Stimulated activated CD8-positive, alpha-beta memory T cell treated with anti-CD3 and anti-CD28 coated beads, Interleukin-4, amount 100 ng/mL, for 48 hours (primary cell): ENCODE measurements around the gene PPP1R12B.
"Not testable (repeated sequence)": the region's sequence is repeated elsewhere in the genome, so short reads cannot be mapped to it uniquely, and the experiment has no call there.

Experiments used
- DNase-seq: peaks from one replicate; pipeline ENCODE4 v3.0.0-alpha.2; 2020

PPP1R12B gene

GRCh38 chr1:202349206-202349928, 868 bp downstream of the PPP1R12B start:
- no peak for DNase-seq

GRCh38 chr1:202351725-202352124, 3.2 kb downstream of the PPP1R12B start:
- DNase-seq: no peak

- DNase-seq: not testable (repeated sequence)
These were observed 4.2 kb downstream of the PPP1R12B start for GRCh38 chr1:202352583-202353197.

GRCh38 chr1:202355944-202356553, 7.5 kb downstream of the PPP1R12B start:
- no peak for DNase-seq

GRCh38 chr1:202357506-202357905, 9.0 kb downstream of the PPP1R12B start:
- DNase-seq: no peak

GRCh38 chr1:202361224-202361623, 12.7 kb downstream of the PPP1R12B start:
- no peak for DNase-seq

GRCh38 chr1:202361701-202362100, 13.2 kb downstream of the PPP1R12B start:
- DNase-seq: no peak

- DNase-seq: no peak
These were observed 13.7 kb downstream of the PPP1R12B start for GRCh38 chr1:202362212-202362611.

GRCh38 chr1:202365092-202365815, 16.8 kb downstream of the PPP1R12B start:
- DNase-seq: no peak

- DNase-seq: no peak
These were observed 18.8 kb downstream of the PPP1R12B start for GRCh38 chr1:202367271-202367670.

GRCh38 chr1:202370906-202371305, 22.4 kb downstream of the PPP1R12B start:
- not testable (repeated sequence) for DNase-seq

- no peak for DNase-seq
These were observed 25.6 kb downstream of the PPP1R12B start for GRCh38 chr1:202374099-202374498.

GRCh38 chr1:202375175-202375574, 26.7 kb downstream of the PPP1R12B start:
- not testable (repeated sequence) for DNase-seq

GRCh38 chr1:202376247-202376646, 27.7 kb downstream of the PPP1R12B start:
- no peak for DNase-seq

- not testable (repeated sequence) for DNase-seq
These were observed 31.5 kb downstream of the PPP1R12B start for GRCh38 chr1:202379884-202380529.

GRCh38 chr1:202380535-202380934, 32.0 kb downstream of the PPP1R12B start:
- DNase-seq: not testable (repeated sequence)

- DNase-seq: not testable (repeated sequence)
These were observed 33.4 kb downstream of the PPP1R12B start for GRCh38 chr1:202381867-202382266.

- not testable (repeated sequence) for DNase-seq
These were observed 47.3 kb downstream of the PPP1R12B start for GRCh38 chr1:202395831-202396230.

GRCh38 chr1:202397256-202397655, 48.8 kb downstream of the PPP1R12B start:
- DNase-seq: no peak

- DNase-seq: not testable (repeated sequence)
These were observed 49.9 kb downstream of the PPP1R12B start for GRCh38 chr1:202398439-202398838.

GRCh38 chr1:202401771-202402170, 53.3 kb downstream of the PPP1R12B start:
- DNase-seq: not testable (repeated sequence)

GRCh38 chr1:202403381-202403780, 54.9 kb downstream of the PPP1R12B start:
- not testable (repeated sequence) for DNase-seq

GRCh38 chr1:202405928-202406327, 57.4 kb downstream of the PPP1R12B start:
- no peak for DNase-seq
